ENCODE data around the gene PBX3. TPM values are rescaled to one million over a fixed set of nuclear protein-coding genes. Genes with fewer than 3 reads are reported as not detected.

Gene PBX3
- total and polyA plus RNA-seq, 2 of the 13 experiments (the other 11 are each of a cell fraction or from before 2014, with no cell fraction given), result 6.0 to 11.2 TPM

- Histone ChIP-seq H3K9me3 (ENCODE audit: low read length) (no peaks in the 10 kb centered on the region), H3K36me3 (replicated peaks in 1 of 2; ENCODE audit: control insufficient read depth in 1 of 2, insufficient read depth in 2 of 2, low read length in 2 of 2) (no peaks in the 10 kb centered on the region), H4K20me1 (ENCODE audit: insufficient read depth, low read length) (no peaks in the 10 kb centered on the region), H3K4me3 (replicated peaks in 1 of 3; ENCODE audit: insufficient read depth in 1 of 3, low read depth in 2 of 3, low read length in 3 of 3) (no peak overlapping the region), H2AFZ (ENCODE audit: low read length) (no peak overlapping the region), H3K27me3 (ENCODE audit: control insufficient read depth in 1 of 2, insufficient read depth in 2 of 2, low read length in 2 of 2) (no peaks in the 10 kb centered on the region), H3K4me2 (ENCODE audit: low read depth, low read length) (no peak overlapping the region), H3K4me1 (ENCODE audit: insufficient read depth, low read length) (no peaks in the 10 kb centered on the region), H3K79me2 (ENCODE audit: insufficient read depth, low read length) (no peaks in the 10 kb centered on the region), H3K9ac (ENCODE audit: insufficient read depth, low read depth, low read length) (no peak overlapping the region), H3K27ac (ENCODE audit: extremely low read length, insufficient read depth, low read length) (no peak overlapping the region)
- ChIA-PET POLR2A (no interaction called here), CTCF (ENCODE audit: low intra/inter-chr PET ratio, low total read pairs) (no interaction called here)
- intact Hi-C loops (cut with micrococcal nuclease; ENCODE audit: unreplicated experiment), result no loop called here
- FAIRE-seq (no peak), ATAC-seq (no peak), DNase-seq (ENCODE audit: low spot score) (no peak)
- in situ Hi-C loops (cut with HindIII; ENCODE audit: extremely low pct_ligation_motif_present, low pct_unique_long_range_greater_than_20kb), result no loop called here
- 90% methylated on average over 4 of the region's 4 CpGs for WGBS (ENCODE audit: low lambda C conversion rate)
- TF ChIP-seq JARID2 (CRISPR knock-in tag; IDR thresholded peaks at IDR 0.05; ENCODE audit: insufficient replicate concordance) (no peak), REST (IDR thresholded peaks at IDR 0.05; ENCODE audit: borderline replicate concordance in 1 of 2, low read depth in 1 of 2, low read length in 2 of 2) (no peak), ZNF749 (CRISPR knock-in tag; IDR thresholded peaks at IDR 0.05; ENCODE audit: borderline replicate concordance) (no peak), ZNF878 (CRISPR knock-in tag; IDR thresholded peaks at IDR 0.05) (no peak), ZNF547 (CRISPR knock-in tag; IDR thresholded peaks at IDR 0.05) (no peak), HMGA1 (CRISPR knock-in tag; conservative IDR thresholded peaks at IDR 0.05) (no peak), ZNF589 (CRISPR knock-in tag; conservative IDR thresholded peaks at IDR 0.05) (no peak), SMARCC2 (IDR thresholded peaks at IDR 0.05) (no peak)
- no TSS peak for BruUV-seq (replicated peaks)
Observed at GRCh38 chr9:125924351-125924750, 177.2 kb downstream of the PBX3 start.

Measured in HepG2 (cell line).